ENCODE data around the gene ADGRG2. TPM values are rescaled to one million over a fixed set of nuclear protein-coding genes. Genes with fewer than 3 reads are reported as not detected.

Gene ADGRG2
- total and polyA plus RNA-seq, 9 donors = 2.5 to 31.8 (median 9.4) TPM

DNA sequence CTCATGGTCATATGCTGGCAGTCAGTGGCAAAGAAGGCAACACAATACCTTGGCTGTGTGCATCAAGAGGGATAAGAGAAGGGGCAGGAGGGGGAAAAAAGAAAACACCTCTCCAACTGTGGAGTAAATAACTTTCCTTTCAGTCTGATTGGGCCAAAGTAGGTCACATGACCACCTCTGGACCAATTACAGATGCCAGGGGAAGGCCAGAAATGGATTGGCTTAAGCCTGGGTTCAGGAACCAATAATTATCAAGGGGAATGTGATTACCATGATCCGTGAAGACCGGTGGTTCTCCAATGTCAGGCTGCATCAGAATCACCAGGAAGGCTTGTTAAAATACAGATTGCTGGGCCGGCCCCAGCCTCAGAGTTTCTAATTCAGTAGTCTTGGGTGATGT lies 7.4 kb upstream of the ADGRG2 start:
- DNase-seq = no peak
- peaks cover 3% of the 10 kb centered on the region for H3K4me1 ChIP-seq (ENCODE audit: control insufficient read depth, insufficient read depth, low read length)

DNA sequence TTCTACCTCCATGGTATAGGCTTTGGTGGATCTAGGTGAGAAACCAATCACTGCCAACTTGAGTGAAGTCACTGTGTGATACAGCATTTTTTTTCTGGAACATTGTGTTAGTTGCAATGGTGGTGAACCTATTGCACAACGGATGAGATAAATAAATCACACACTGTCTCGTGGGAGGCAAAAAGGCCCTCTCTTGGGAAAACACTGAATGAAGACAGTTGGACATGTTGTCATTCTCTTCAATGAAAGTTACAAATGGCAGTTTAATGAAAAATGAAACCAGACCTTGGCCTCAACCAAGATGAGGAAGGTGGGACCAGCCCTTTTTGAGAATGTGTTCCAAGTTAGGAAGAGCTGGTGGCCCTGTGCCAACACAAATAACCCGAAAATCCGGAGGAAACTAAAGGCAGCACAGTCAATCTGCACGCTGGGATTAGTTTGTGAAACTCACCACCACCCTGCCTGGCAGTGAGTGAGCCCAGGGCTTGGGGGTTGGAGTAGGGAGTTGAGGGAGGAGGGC lies 5.4 kb upstream of the ADGRG2 start:
- H3K4me3 ChIP-seq (ENCODE audit: low read length) = no peak overlapping the region
- WGBS (ENCODE audit: insufficient coverage) = 48% methylated on average over 3 of the region's 5 CpGs
- H3K36me3 ChIP-seq (ENCODE audit: control insufficient read depth, insufficient read depth, low read length) = no peaks in the 10 kb centered on the region
- H3K9me3 ChIP-seq (replicated peaks; ENCODE audit: control insufficient read depth, low read depth, low read length) = no peaks in the 10 kb centered on the region
- no peak for DNase-seq
- no peaks in the 10 kb centered on the region for H3K4me1 ChIP-seq (ENCODE audit: control insufficient read depth, insufficient read depth, low read length)
- no peak overlapping the region for H3K27ac ChIP-seq (ENCODE audit: low read length)
- H3K27me3 ChIP-seq (ENCODE audit: control insufficient read depth, insufficient read depth, low read length) = peaks cover 16% of the 10 kb centered on the region

More for the DNA sequence above, 7.4 kb upstream of the ADGRG2 start:
- peaks cover 8% of the 10 kb centered on the region for H3K27me3 ChIP-seq (ENCODE audit: control insufficient read depth, insufficient read depth, low read length)
- no peaks in the 10 kb centered on the region for H3K36me3 ChIP-seq (ENCODE audit: control insufficient read depth, insufficient read depth, low read length)
- H3K27ac ChIP-seq (ENCODE audit: low read length) = no peak overlapping the region
- H3K4me3 ChIP-seq (ENCODE audit: low read length) = no peak overlapping the region
- no peaks in the 10 kb centered on the region for H3K9me3 ChIP-seq (replicated peaks; ENCODE audit: control insufficient read depth, low read depth, low read length)
- 83% methylated on average over 1 of the region's 3 CpGs for WGBS (ENCODE audit: insufficient coverage)

DNA sequence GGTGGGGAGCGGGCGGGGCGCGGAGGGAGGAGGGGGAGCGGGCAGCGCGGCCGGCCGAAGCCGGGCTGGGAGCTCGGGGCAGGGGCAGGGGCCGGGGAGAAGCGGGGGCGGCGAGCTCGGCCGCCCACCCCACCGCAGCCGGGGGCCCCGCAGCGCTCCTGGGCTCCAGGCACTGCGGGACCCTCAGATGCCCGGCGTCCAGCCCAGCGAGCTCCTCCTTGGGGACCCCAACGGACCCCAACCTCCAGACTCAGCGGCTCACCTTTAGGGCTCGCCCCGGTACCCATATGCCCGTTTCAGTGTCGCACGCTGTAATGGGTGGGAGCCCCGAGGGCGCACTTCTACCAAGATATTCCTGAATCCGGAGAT lies 357 bp upstream of the ADGRG2 start:
- Histone ChIP-seq H3K36me3 (ENCODE audit: control insufficient read depth, insufficient read depth, low read length) (no peaks in the 10 kb centered on the region), H3K27me3 (ENCODE audit: control insufficient read depth, insufficient read depth, low read length) (peaks cover 39% of the 10 kb centered on the region), H3K27ac (ENCODE audit: low read length) (no peak overlapping the region), H3K4me3 (ENCODE audit: low read length) (peak overlapping the region; percentile 26), H3K9me3 (replicated peaks; ENCODE audit: control insufficient read depth, low read depth, low read length) (no peaks in the 10 kb centered on the region), H3K4me1 (ENCODE audit: control insufficient read depth, insufficient read depth, low read length) (no peaks in the 10 kb centered on the region)
- DNase-seq = no peak
- WGBS (ENCODE audit: insufficient coverage) = 12% methylated on average over 26 of the region's 35 CpGs

DNA sequence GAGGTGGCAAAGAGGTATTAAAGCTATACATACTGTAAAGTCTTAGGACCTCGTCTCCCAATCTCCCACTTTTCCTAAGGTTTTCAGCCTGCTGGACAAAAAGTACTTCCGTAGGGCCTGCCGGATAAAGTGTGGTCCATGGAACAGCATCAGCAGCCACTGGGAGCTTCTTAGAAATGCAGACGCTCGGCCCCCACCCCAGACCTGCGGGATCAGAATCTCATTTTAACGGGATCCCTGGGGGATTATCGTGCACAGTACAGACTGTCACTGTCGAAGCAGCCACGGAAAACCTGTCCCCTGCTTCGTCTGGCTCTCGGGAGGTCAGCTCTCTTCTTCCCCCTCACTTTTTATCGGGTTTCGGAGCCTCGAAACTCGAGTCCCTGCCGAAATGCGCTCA lies 802 bp downstream of the ADGRG2 start:
- no peaks in the 10 kb centered on the region for H3K36me3 ChIP-seq (ENCODE audit: control insufficient read depth, insufficient read depth, low read length)
- peak overlapping the region; percentile 43 for H3K4me3 ChIP-seq (ENCODE audit: low read length)
- no peak for DNase-seq
- WGBS (ENCODE audit: insufficient coverage) = 13% methylated on average over 17 of the region's 18 CpGs
- no peaks in the 10 kb centered on the region for H3K4me1 ChIP-seq (ENCODE audit: control insufficient read depth, insufficient read depth, low read length)
- no peaks in the 10 kb centered on the region for H3K9me3 ChIP-seq (replicated peaks; ENCODE audit: control insufficient read depth, low read depth, low read length)
- H3K27ac ChIP-seq (ENCODE audit: low read length) = peak overlapping the region; percentile 1
- H3K27me3 ChIP-seq (ENCODE audit: control insufficient read depth, insufficient read depth, low read length) = peaks cover 39% of the 10 kb centered on the region

DNA sequence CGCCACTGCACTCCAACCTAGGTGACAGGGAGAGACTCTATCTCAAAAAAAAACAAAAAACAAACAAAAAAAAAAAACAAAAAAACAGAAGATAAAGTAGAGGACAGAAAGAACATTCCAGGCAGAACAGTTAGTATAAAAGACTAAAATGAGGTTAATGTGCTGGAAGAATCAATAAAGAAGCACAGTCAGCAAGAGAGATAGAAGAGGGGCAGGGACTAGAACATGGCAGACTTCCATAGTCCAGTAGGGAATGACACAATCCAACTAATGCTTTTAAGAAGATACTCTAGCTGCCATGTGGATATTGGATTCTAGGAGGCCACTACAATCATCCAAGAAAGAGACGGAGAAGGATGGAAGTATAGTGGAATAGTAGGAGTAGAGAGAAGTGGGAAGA lies 11.6 kb downstream of the ADGRG2 start:
- Histone ChIP-seq H3K27me3 (ENCODE audit: control insufficient read depth, insufficient read depth, low read length) (peaks cover 16% of the 10 kb centered on the region), H3K36me3 (ENCODE audit: control insufficient read depth, insufficient read depth, low read length) (no peaks in the 10 kb centered on the region), H3K27ac (ENCODE audit: low read length) (no peak overlapping the region), H3K4me3 (ENCODE audit: low read length) (no peak overlapping the region), H3K9me3 (replicated peaks; ENCODE audit: control insufficient read depth, low read depth, low read length) (no peaks in the 10 kb centered on the region), H3K4me1 (ENCODE audit: control insufficient read depth, insufficient read depth, low read length) (no peaks in the 10 kb centered on the region)
- no peak for DNase-seq
- 100% methylated on average over 1 of the region's 2 CpGs for WGBS (ENCODE audit: insufficient coverage)

DNA sequence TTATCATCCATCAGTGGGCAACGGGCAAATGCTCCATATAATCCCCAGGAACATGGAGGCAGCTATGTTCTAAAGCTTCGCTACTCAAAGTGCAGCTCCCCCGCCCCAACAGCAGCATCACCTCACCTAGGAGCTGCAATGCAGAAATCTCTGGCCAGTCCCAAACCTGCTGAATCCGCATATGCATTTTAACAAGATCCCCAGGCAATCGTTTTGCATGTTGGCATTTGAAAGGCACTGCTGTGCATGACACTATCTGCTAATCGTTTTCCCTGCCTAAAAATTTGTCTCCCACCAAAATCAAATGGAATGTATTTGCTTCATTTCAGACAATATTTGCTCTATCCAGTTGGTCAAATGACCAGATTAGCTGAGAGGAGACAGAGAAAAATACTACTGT lies 15.2 kb downstream of the ADGRG2 start:
- H3K27me3 ChIP-seq (ENCODE audit: control insufficient read depth, insufficient read depth, low read length) = peaks cover 8% of the 10 kb centered on the region
- no peaks in the 10 kb centered on the region for H3K9me3 ChIP-seq (replicated peaks; ENCODE audit: control insufficient read depth, low read depth, low read length)
- 32% methylated on average over 5 of the region's 6 CpGs for WGBS (ENCODE audit: insufficient coverage)
- H3K36me3 ChIP-seq (ENCODE audit: control insufficient read depth, insufficient read depth, low read length) = no peaks in the 10 kb centered on the region
- DNase-seq = no peak
- H3K27ac ChIP-seq (ENCODE audit: low read length) = no peak overlapping the region
- H3K4me1 ChIP-seq (ENCODE audit: control insufficient read depth, insufficient read depth, low read length) = no peaks in the 10 kb centered on the region
- no peak overlapping the region for H3K4me3 ChIP-seq (ENCODE audit: low read length)

DNA sequence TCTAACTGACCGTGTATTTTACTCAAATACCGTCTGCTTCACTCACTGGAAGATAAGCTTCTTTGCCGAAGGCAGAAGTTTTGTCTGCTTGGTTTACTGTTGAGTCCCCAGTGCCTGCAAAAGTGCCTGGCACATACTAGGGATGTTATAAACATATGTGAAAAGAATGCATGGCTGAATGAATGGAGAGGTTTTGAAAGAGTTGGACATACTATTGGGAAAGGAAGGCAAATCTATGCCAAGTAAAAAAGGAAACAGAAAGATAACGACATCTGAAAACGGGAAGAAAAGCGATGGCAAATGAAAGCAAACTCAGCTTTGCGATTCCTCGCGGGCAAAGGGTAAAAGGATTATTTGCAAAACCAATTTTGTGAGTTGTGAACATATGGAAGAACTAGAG lies 21.7 kb downstream of the ADGRG2 start:
- DNase-seq = no peak
- H3K36me3 ChIP-seq (ENCODE audit: control insufficient read depth, insufficient read depth, low read length) = no peaks in the 10 kb centered on the region
- WGBS (ENCODE audit: insufficient coverage) = 79% methylated on average over 9 of the region's 9 CpGs

DNA sequence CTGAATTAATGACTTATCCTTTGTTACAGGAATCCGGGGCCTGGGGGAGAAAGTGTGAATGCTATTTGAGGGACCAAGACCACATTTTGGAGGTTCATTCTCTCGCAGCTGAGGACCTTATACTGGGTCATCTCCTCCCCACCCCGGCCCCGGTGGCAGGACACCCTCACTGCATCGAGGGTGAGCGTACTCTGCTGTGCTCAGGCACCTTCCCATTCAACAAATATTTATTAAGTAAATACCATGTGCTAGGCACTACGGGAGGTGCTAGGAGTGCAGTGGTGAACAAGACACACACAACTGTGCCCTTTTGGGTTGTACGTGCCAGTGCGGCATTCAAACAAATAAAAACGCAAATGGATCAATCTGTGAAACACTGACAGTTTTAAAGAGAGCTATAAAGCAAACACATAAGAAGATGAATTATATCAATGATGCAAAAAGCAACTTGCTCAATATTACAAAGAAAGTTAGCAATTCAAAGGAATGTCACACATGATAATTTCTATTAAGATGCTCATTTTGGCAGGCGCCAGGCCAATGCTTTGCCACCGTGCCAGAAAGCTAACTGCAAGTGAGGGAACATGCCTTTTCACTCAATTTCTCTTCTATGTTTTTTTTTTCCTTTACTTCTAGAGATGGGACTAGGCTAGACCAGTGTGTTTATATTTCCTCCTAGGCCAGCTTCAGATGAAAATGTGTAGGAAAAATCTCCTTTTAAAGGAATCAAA lies 24.6 kb downstream of the ADGRG2 start:
- no CpG with 5 or more reads among the region's 12 CpGs for WGBS (ENCODE audit: insufficient coverage)
- no peak overlapping the region for H3K27ac ChIP-seq (ENCODE audit: low read length)
- DNase-seq = no peak
- H3K36me3 ChIP-seq (ENCODE audit: control insufficient read depth, insufficient read depth, low read length) = no peaks in the 10 kb centered on the region
- H3K4me1 ChIP-seq (ENCODE audit: control insufficient read depth, insufficient read depth, low read length) = no peaks in the 10 kb centered on the region
- no peak overlapping the region for H3K4me3 ChIP-seq (ENCODE audit: low read length)
- H3K9me3 ChIP-seq (replicated peaks; ENCODE audit: control insufficient read depth, low read depth, low read length) = no peaks in the 10 kb centered on the region
- H3K27me3 ChIP-seq (ENCODE audit: control insufficient read depth, insufficient read depth, low read length) = peaks cover 2% of the 10 kb centered on the region

More for the DNA sequence above, 21.7 kb downstream of the ADGRG2 start:
- H3K4me1 ChIP-seq (ENCODE audit: control insufficient read depth, insufficient read depth, low read length) = no peaks in the 10 kb centered on the region
- no peaks in the 10 kb centered on the region for H3K9me3 ChIP-seq (replicated peaks; ENCODE audit: control insufficient read depth, low read depth, low read length)
- peaks cover 5% of the 10 kb centered on the region for H3K27me3 ChIP-seq (ENCODE audit: control insufficient read depth, insufficient read depth, low read length)
- no peak overlapping the region for H3K27ac ChIP-seq (ENCODE audit: low read length)
- H3K4me3 ChIP-seq (ENCODE audit: low read length) = no peak overlapping the region

DNA sequence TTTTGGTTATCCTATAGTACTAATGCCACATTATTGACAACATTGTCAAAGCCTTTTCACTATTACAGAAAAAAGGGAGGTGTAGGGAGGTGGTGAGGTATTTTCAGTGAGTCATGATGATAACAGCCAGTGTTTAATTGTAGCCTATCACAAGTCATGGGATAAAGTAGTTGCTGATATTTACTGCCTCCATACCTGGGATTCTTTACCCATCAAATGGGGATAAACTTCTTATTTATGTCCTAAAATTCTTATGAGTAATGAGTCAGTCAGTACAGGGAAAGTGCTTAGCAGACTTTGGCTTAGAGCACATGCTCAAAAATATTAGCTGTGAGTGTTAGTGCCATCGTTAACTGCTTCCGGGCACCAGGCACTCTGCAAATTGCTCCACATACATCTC lies 25.7 kb downstream of the ADGRG2 start:
- H3K27ac ChIP-seq (ENCODE audit: low read length) = no peak overlapping the region
- H3K27me3 ChIP-seq (ENCODE audit: control insufficient read depth, insufficient read depth, low read length) = peaks cover 3% of the 10 kb centered on the region
- no peak for DNase-seq
- H3K9me3 ChIP-seq (replicated peaks; ENCODE audit: control insufficient read depth, low read depth, low read length) = no peaks in the 10 kb centered on the region
- H3K4me3 ChIP-seq (ENCODE audit: low read length) = no peak overlapping the region
- no peaks in the 10 kb centered on the region for H3K36me3 ChIP-seq (ENCODE audit: control insufficient read depth, insufficient read depth, low read length)
- H3K4me1 ChIP-seq (ENCODE audit: control insufficient read depth, insufficient read depth, low read length) = no peaks in the 10 kb centered on the region
- no CpG with 5 or more reads among the region's 2 CpGs for WGBS (ENCODE audit: insufficient coverage)

DNA sequence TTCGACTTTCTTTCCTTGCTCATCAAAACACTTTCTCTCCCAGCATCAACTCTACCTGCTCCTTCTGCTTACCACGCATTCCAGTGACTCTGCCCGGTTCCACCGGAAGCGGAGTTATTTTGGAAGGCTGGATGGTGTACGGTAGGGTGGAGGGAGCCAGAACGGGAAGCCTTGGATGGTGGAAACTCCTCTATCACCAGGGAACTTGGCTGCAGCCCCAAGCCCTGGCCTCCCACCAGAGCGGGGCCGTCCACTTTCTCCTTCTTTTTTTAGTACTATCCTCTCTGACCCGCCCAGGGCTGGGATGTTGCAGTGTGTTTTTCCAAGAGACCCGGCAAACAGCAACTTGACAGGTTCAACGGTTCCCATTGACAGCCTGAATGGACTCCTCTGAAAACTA lies 27.6 kb downstream of the ADGRG2 start:
- H3K4me1 ChIP-seq (ENCODE audit: control insufficient read depth, insufficient read depth, low read length) = no peaks in the 10 kb centered on the region
- no peak overlapping the region for H3K4me3 ChIP-seq (ENCODE audit: low read length)
- H3K9me3 ChIP-seq (replicated peaks; ENCODE audit: control insufficient read depth, low read depth, low read length) = peaks cover under 1% of the 10 kb centered on the region
- 37% methylated on average over 3 of the region's 12 CpGs for WGBS (ENCODE audit: insufficient coverage)
- H3K36me3 ChIP-seq (ENCODE audit: control insufficient read depth, insufficient read depth, low read length) = no peaks in the 10 kb centered on the region
- peaks cover 6% of the 10 kb centered on the region for H3K27me3 ChIP-seq (ENCODE audit: control insufficient read depth, insufficient read depth, low read length)
- peak; percentile 37 for DNase-seq
- H3K27ac ChIP-seq (ENCODE audit: low read length) = no peak overlapping the region
